ENCODE measurements around the gene RASSF5. TPM values are rescaled to one million over a fixed set of nuclear protein-coding genes. Genes with fewer than 3 reads are reported as not detected.

RASSF5 gene
- total RNA-seq, 1 donor from 2014 or later: 1.2 TPM

DNA sequence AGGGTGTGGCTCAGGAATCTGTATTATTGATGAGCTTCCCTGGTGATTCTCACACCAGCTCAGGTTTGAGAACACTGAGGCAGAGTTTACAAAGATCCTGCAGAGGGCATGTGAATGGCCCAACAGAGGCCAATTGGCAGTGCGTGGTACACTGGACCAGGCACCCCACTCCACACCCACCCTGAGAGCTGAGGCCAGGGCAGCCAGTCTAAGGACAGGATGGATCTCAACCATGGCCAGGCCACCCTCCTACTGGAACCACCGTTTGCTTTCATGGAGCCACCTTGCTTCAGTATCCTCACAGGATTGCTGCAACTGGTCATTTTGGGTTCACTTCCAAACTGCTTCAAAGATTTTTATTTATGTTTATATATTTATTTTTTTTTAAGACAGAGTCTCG lies 7.3 kb upstream of the RASSF5 start:
- peaks cover 16% of the 10 kb centered on the region for H3K36me3 Mint-ChIP-seq (ENCODE audit: low read depth, unreplicated experiment)
- no peak for DNase-seq (ENCODE audit: low spot score)
- H3K27me3 Mint-ChIP-seq (ENCODE audit: unreplicated experiment): peaks cover 4% of the 10 kb centered on the region
- no peak overlapping the region for H3K27ac Mint-ChIP-seq (ENCODE audit: unreplicated experiment)
- no peak overlapping the region for H3K4me3 Mint-ChIP-seq (ENCODE audit: unreplicated experiment)
- no peaks in the 10 kb centered on the region for H3K9me3 Mint-ChIP-seq (ENCODE audit: unreplicated experiment)
- TF ChIP-seq CTCF (IDR thresholded peaks at IDR 0.05; ENCODE audit: unreplicated experiment): no peak
- peaks cover 32% of the 10 kb centered on the region for H3K4me1 Mint-ChIP-seq (ENCODE audit: unreplicated experiment)

DNA sequence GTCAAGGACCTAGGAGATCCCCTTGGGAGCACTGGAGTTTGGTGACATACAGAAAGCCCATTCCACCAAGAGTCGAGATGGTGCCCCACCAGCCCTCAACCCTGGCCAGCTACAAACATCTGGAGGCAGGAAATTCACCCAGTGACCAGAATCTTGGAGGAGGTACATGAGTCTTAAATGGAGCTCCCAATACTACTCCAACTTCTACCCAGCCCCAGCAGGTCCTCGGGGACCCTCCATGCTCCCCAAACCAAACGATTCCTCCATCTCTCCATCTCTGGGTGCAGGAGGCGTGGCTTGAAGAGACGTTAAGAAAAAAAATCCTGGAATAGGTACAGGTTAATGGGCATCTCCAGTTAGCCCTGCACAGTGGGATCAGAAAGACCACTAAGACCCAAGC lies 5.5 kb upstream of the RASSF5 start:
- no peak for TF ChIP-seq CTCF (IDR thresholded peaks at IDR 0.05; ENCODE audit: unreplicated experiment)
- Mint-ChIP-seq H3K4me3 (ENCODE audit: unreplicated experiment) (no peak overlapping the region), H3K27me3 (ENCODE audit: unreplicated experiment) (peaks cover 14% of the 10 kb centered on the region), H3K36me3 (ENCODE audit: low read depth, unreplicated experiment) (peaks cover 9% of the 10 kb centered on the region), H3K27ac (ENCODE audit: unreplicated experiment) (no peak overlapping the region), H3K9me3 (ENCODE audit: unreplicated experiment) (no peaks in the 10 kb centered on the region), H3K4me1 (ENCODE audit: unreplicated experiment) (peaks cover 22% of the 10 kb centered on the region)
- DNase-seq (ENCODE audit: low spot score): no peak

- Mint-ChIP-seq H3K27ac (ENCODE audit: unreplicated experiment) (no peak overlapping the region), H3K9me3 (ENCODE audit: unreplicated experiment) (no peaks in the 10 kb centered on the region), H3K4me3 (ENCODE audit: unreplicated experiment) (no peak overlapping the region), H3K4me1 (ENCODE audit: unreplicated experiment) (peaks cover 17% of the 10 kb centered on the region), H3K27me3 (ENCODE audit: unreplicated experiment) (peaks cover 12% of the 10 kb centered on the region), H3K36me3 (ENCODE audit: low read depth, unreplicated experiment) (peaks cover 5% of the 10 kb centered on the region)
- no peak for DNase-seq (ENCODE audit: low spot score)
- TF ChIP-seq CTCF (IDR thresholded peaks at IDR 0.05; ENCODE audit: unreplicated experiment): no peak
Measured at GRCh38 chr1:206502403-206502802, 4.9 kb upstream of the RASSF5 start.

DNA sequence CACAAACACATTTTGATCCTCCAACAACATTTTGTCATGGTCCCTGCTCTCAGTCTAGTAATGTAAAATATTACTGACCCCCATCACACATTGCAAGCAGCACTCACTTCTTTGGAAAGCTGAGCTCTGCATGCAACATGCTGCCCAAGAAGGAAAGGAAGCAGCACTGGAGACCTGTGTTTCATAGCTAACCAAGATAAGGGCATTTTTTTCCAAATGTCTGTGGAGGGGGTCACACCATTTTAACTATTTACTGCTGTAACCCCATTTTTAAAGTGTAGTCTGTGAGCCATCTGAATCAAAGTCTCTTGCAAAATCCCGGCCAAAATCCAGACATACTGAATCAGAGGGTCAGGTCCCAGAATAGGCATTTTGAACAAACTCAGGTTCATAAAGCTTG lies 4.5 kb upstream of the RASSF5 start:
- Mint-ChIP-seq H3K4me1 (ENCODE audit: unreplicated experiment) (peaks cover 17% of the 10 kb centered on the region), H3K27ac (ENCODE audit: unreplicated experiment) (no peak overlapping the region), H3K4me3 (ENCODE audit: unreplicated experiment) (no peak overlapping the region), H3K36me3 (ENCODE audit: low read depth, unreplicated experiment) (peaks cover 5% of the 10 kb centered on the region), H3K9me3 (ENCODE audit: unreplicated experiment) (no peaks in the 10 kb centered on the region), H3K27me3 (ENCODE audit: unreplicated experiment) (peaks cover 12% of the 10 kb centered on the region)
- no peak for TF ChIP-seq CTCF (IDR thresholded peaks at IDR 0.05; ENCODE audit: unreplicated experiment)
- DNase-seq (ENCODE audit: low spot score): no peak

DNA sequence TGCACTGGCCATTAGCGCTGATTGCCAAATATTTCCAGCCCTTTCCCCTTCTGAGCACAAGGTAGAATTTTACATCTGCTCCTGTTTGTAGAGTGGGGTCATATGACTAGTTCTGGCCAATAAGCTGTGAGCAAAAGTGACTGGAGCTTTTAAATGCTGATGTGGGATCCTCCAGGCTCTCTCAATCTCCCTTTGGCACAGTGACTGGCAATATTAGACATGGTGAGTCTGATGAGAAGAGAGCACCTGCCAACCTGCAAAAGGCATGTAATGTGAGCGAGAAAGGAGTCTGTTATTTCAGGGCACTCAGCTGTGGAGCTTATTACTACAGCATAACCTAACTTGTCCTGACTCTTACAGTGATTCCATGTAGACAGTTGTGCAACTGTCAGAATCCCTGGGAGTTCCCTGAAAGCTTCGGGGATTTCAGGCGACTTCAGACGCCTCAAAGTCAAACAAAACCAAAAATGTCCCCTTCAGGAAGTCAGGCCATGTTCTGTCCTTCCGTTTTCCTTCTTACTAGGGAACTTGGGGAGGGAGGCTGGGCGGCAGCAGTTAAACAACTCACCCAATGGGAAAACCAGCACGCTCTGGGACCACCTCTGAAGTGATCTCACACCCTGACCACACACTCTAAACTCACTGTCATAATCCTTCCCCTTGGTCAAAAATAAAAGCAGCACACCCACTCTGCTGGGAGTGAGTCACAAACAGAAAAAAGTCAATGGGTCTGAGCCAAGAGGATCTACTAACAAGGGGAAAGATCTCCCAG lies 3.6 kb upstream of the RASSF5 start:
- H3K36me3 Mint-ChIP-seq (ENCODE audit: low read depth, unreplicated experiment): peaks cover 3% of the 10 kb centered on the region
- H3K27ac Mint-ChIP-seq (ENCODE audit: unreplicated experiment): no peak overlapping the region
- H3K27me3 Mint-ChIP-seq (ENCODE audit: unreplicated experiment): peaks cover 21% of the 10 kb centered on the region
- no peaks in the 10 kb centered on the region for H3K9me3 Mint-ChIP-seq (ENCODE audit: unreplicated experiment)
- H3K4me1 Mint-ChIP-seq (ENCODE audit: unreplicated experiment): peaks cover 17% of the 10 kb centered on the region
- no peak overlapping the region for H3K4me3 Mint-ChIP-seq (ENCODE audit: unreplicated experiment)
- DNase-seq (ENCODE audit: low spot score): no peak
- TF ChIP-seq CTCF (IDR thresholded peaks at IDR 0.05; ENCODE audit: unreplicated experiment): no peak
